Activated CD8-positive, alpha-beta memory T cell treated with anti-CD3 and anti-CD28 coated beads for 1 hour (primary cell): Measurements from ENCODE around the gene EIF4E1B.

ENCODE experiments used
- DNase-seq, 2 donors: peaks; one replicate each; pipeline ENCODE4 v3.0.0-alpha.2; 2020; ENCODE audit warnings: low read depth in 1 of 2; ENCODE audit errors: extremely low read depth in 1 of 2

Gene EIF4E1B

GRCh38 chr5:176603091-176603490, 27.4 kb upstream of the EIF4E1B start:
- no peak for DNase-seq

- no peak for DNase-seq
Measured at GRCh38 chr5:176606032-176606431, 24.4 kb upstream of the EIF4E1B start.

GRCh38 chr5:176606875-176607274, 23.6 kb upstream of the EIF4E1B start:
- DNase-seq = no peak

- DNase-seq = no peak
Measured at GRCh38 chr5:176608142-176608705, 22.3 kb upstream of the EIF4E1B start.

GRCh38 chr5:176608937-176609723, 21.3 kb upstream of the EIF4E1B start:
- DNase-seq = no peak

- DNase-seq = peak in 1 of 2 donors; percentile 48
Measured at GRCh38 chr5:176609724-176610434, 20.6 kb upstream of the EIF4E1B start, which contains the start of gene GPRIN1. TSS of gene GPRIN1 (minus strand) at chr5:176610156. CDS start at chr5:176599834, 10,322 bp downstream.

GRCh38 chr5:176610435-176610773, 20.1 kb upstream of the EIF4E1B start:
- no peak for DNase-seq

- DNase-seq = peak in 1 of 2 donors; percentile 37
Measured at GRCh38 chr5:176611435-176611834, 19.0 kb upstream of the EIF4E1B start.

GRCh38 chr5:176612008-176612407, 18.5 kb upstream of the EIF4E1B start:
- no peak for DNase-seq

GRCh38 chr5:176612855-176613254, 17.6 kb upstream of the EIF4E1B start:
- DNase-seq = no peak

GRCh38 chr5:176614805-176615478, 15.5 kb upstream of the EIF4E1B start:
- DNase-seq = no peak

GRCh38 chr5:176616511-176616910, 14.0 kb upstream of the EIF4E1B start:
- DNase-seq = no peak

GRCh38 chr5:176618783-176619182, 11.7 kb upstream of the EIF4E1B start:
- no peak for DNase-seq

- peak; percentile 52 to 57 for DNase-seq
Measured at GRCh38 chr5:176619203-176619568, 11.3 kb upstream of the EIF4E1B start.

- no peak for DNase-seq
Measured at GRCh38 chr5:176619569-176620332, 10.7 kb upstream of the EIF4E1B start.

- no peak for DNase-seq
Measured at GRCh38 chr5:176620333-176620981, 10.0 kb upstream of the EIF4E1B start.

GRCh38 chr5:176621661-176622079, 8.8 kb upstream of the EIF4E1B start:
- no peak for DNase-seq

GRCh38 chr5:176624142-176624541, 6.3 kb upstream of the EIF4E1B start:
- DNase-seq = no peak

GRCh38 chr5:176624938-176625337, 5.5 kb upstream of the EIF4E1B start:
- no peak for DNase-seq

GRCh38 chr5:176625512-176625911, 5.0 kb upstream of the EIF4E1B start:
- DNase-seq = no peak
